ENCODE results near the gene LRRC47.
"Not testable (repeated sequence)": the region's sequence is repeated elsewhere in the genome, so short reads cannot be mapped to it uniquely, and the experiment has no call there.

LRRC47 gene

GRCh38 chr1:3772027-3772714, 24.1 kb downstream of the LRRC47 start:
- DNase-seq (ENCODE audit: low read depth in 3 of 3): peak; percentile 66 to 75 (median 75)

GRCh38 chr1:3771108-3772026, 24.9 kb downstream of the LRRC47 start:
- no peak for DNase-seq (ENCODE audit: low read depth in 3 of 3)

GRCh38 chr1:3770047-3770765, 26.1 kb downstream of the LRRC47 start:
- DNase-seq (ENCODE audit: low read depth in 3 of 3): no peak

- DNase-seq (ENCODE audit: low read depth in 3 of 3): no peak
Observed at GRCh38 chr1:3768811-3769390, 27.4 kb downstream of the LRRC47 start.

GRCh38 chr1:3767328-3767925, 28.9 kb downstream of the LRRC47 start:
- DNase-seq (ENCODE audit: low read depth in 3 of 3): no peak

- DNase-seq (ENCODE audit: low read depth in 3 of 3): no peak
Observed at GRCh38 chr1:3763351-3764125, 32.8 kb downstream of the LRRC47 start.

- no peak for DNase-seq (ENCODE audit: low read depth in 3 of 3)
Observed at GRCh38 chr1:3762873-3763228, 33.4 kb downstream of the LRRC47 start.

- no peak for DNase-seq (ENCODE audit: low read depth in 3 of 3)
Observed at GRCh38 chr1:3762151-3762872, 34.0 kb downstream of the LRRC47 start.

- no peak for DNase-seq (ENCODE audit: low read depth in 3 of 3)
Observed at GRCh38 chr1:3761296-3762010, 34.8 kb downstream of the LRRC47 start.

- no peak for DNase-seq (ENCODE audit: low read depth in 3 of 3)
Observed at GRCh38 chr1:3759796-3760195, 36.5 kb downstream of the LRRC47 start.

- DNase-seq (ENCODE audit: low read depth in 3 of 3): no peak
Observed at GRCh38 chr1:3759164-3759563, 37.1 kb downstream of the LRRC47 start.

- DNase-seq (ENCODE audit: low read depth in 3 of 3): no peak
Observed at GRCh38 chr1:3756394-3756793, 39.9 kb downstream of the LRRC47 start.

GRCh38 chr1:3753656-3754454, 42.4 kb downstream of the LRRC47 start:
- DNase-seq (ENCODE audit: low read depth in 3 of 3): no peak

- no peak for DNase-seq (ENCODE audit: low read depth in 3 of 3)
Observed at GRCh38 chr1:3752400-3752945, 43.8 kb downstream of the LRRC47 start, which contains the start of gene CCDC27. Gene CCDC27 (plus strand): TSS chr1:3752450. CDS start chr1:3752482, 32 bp downstream.

- DNase-seq (ENCODE audit: low read depth in 3 of 3): no peak
Observed at GRCh38 chr1:3750741-3751140, 45.6 kb downstream of the LRRC47 start.

- no peak for DNase-seq (ENCODE audit: low read depth in 3 of 3)
Observed at GRCh38 chr1:3749512-3749911, 46.8 kb downstream of the LRRC47 start.

- not testable (repeated sequence) for DNase-seq (ENCODE audit: low read depth in 3 of 3)
Observed at GRCh38 chr1:3748316-3748900, 47.9 kb downstream of the LRRC47 start.

GRCh38 chr1:3747903-3748302, 48.4 kb downstream of the LRRC47 start:
- no peak for DNase-seq (ENCODE audit: low read depth in 3 of 3)
